WTC11 (cell line): Measurements from ENCODE around the gene CAST. TPM values are rescaled to one million over a fixed set of nuclear protein-coding genes. Genes with fewer than 3 reads are reported as not detected.

Experiments used
- ATAC-seq: fragments of 200-7000 bp; cut with Tn5 transposase; 2 replicates; pipeline ENCODE4 v1.10.0; 2021; ENCODE audit warnings: mild to moderate bottlenecking, moderate library complexity
- CTCF ChIA-PET: fragments of 300-600 bp; sonication (Branson Sonifier 250); formaldehyde crosslinking; loops from one replicate; lab custom pipeline; 2021; ENCODE audit warnings: antibody characterized with exemption; lab: Charles Lee
- POLR2A ChIA-PET: fragments of 350-600 bp; sonication (Branson Sonifier 250); formaldehyde crosslinking; loops from one replicate; lab custom pipeline; 2021; ENCODE audit warnings: antibody characterized with exemption; lab: Charles Lee
- DNase-seq: peaks from one replicate; pipeline ENCODE4 v3.0.0; 2021; ENCODE audit warnings: low spot score
- H3K27ac Mint-ChIP-seq: 2 replicates; pipeline ENCODE4 v1.8.0; 2021; ENCODE audit warnings: mixed read lengths
- H3K27me3 Mint-ChIP-seq: 2 replicates; pipeline ENCODE4 v1.8.0; 2021; ENCODE audit warnings: low read depth, mild to moderate bottlenecking, moderate library complexity, mixed read lengths
- H3K36me3 Mint-ChIP-seq: 2 replicates; pipeline ENCODE4 v1.8.0; 2021; ENCODE audit warnings: mixed read lengths
- H3K4me1 Mint-ChIP-seq: 2 replicates; pipeline ENCODE4 v1.8.0; 2022; ENCODE audit warnings: mixed read lengths
- H3K4me3 Mint-ChIP-seq: 2 replicates; pipeline ENCODE4 v1.8.0; 2021; ENCODE audit warnings: mild to moderate bottlenecking, moderate library complexity, mixed read lengths
- H3K9me3 Mint-ChIP-seq: 2 replicates; pipeline ENCODE4 v1.8.0; 2021; ENCODE audit warnings: mixed read lengths
- CREB1 ChIP-seq: sonication (generic); formaldehyde crosslinking; IDR thresholded peaks from 2 replicates; pipeline ENCODE4 v1.8.0; 2023; ENCODE audit warnings: mild to moderate bottlenecking, missing genetic modification reagents
- EMX1 ChIP-seq: fragments of 250-450 bp; sonication (Bioruptor Pico); IDR thresholded peaks from 2 replicates; pipeline ENCODE4 v1.8.0; 2021; ENCODE audit warnings: mild to moderate bottlenecking
- FOXJ3 ChIP-seq: sonication (generic); formaldehyde crosslinking; IDR thresholded peaks from 2 replicates; pipeline ENCODE4 v1.9.0; 2021; ENCODE audit warnings: missing genetic modification reagents, mild to moderate bottlenecking, borderline replicate concordance
- FOXP1 ChIP-seq: sonication (generic); formaldehyde crosslinking; IDR thresholded peaks from 2 replicates; pipeline ENCODE4 v1.8.0; 2022; ENCODE audit warnings: missing genetic modification reagents, mild to moderate bottlenecking, moderate library complexity, borderline replicate concordance
- JAZF1 ChIP-seq: fragments of 250-450 bp; sonication (Bioruptor Pico); IDR thresholded peaks from 2 replicates; pipeline ENCODE4 v1.9.0; 2021; ENCODE audit warnings: moderate library complexity, mild to moderate bottlenecking, inconsistent platforms
- JUN ChIP-seq: sonication (generic); formaldehyde crosslinking; IDR thresholded peaks from 2 replicates; pipeline ENCODE4 v1.8.0; 2023; ENCODE audit warnings: mild to moderate bottlenecking, missing genetic modification reagents
- NR3C1 ChIP-seq: sonication (generic); formaldehyde crosslinking; conservative IDR thresholded peaks from 2 replicates; pipeline ENCODE4 v1.8.1; 2023; ENCODE audit warnings: low read depth, mild to moderate bottlenecking, missing genetic modification reagents
- PRRX2 ChIP-seq: fragments of 250-450 bp; sonication (Bioruptor Pico); IDR thresholded peaks from 2 replicates; pipeline ENCODE4 v1.8.0; 2021; ENCODE audit warnings: mild to moderate bottlenecking
- RELA ChIP-seq: sonication (generic); formaldehyde crosslinking; IDR thresholded peaks from 2 replicates; pipeline ENCODE4 v1.8.1; 2022; ENCODE audit warnings: missing genetic modification reagents, mild to moderate bottlenecking, borderline replicate concordance
- SOX15 ChIP-seq: fragments of 250-450 bp; sonication (Bioruptor Pico); IDR thresholded peaks from 2 replicates; pipeline ENCODE4 v1.9.0; 2021; ENCODE audit warnings: mild to moderate bottlenecking
- TEAD1 ChIP-seq: sonication (generic); formaldehyde crosslinking; IDR thresholded peaks from 2 replicates; pipeline ENCODE4 v1.8.0; 2022; ENCODE audit warnings: mild to moderate bottlenecking, missing genetic modification reagents
- ZNF121 ChIP-seq: sonication (generic); formaldehyde crosslinking; IDR thresholded peaks from 2 replicates; pipeline ENCODE4 v1.8.0; 2023; ENCODE audit warnings: missing genetic modification reagents
- ZNF232 ChIP-seq: sonication (generic); formaldehyde crosslinking; IDR thresholded peaks from 2 replicates; pipeline ENCODE4 v1.8.0; 2022; ENCODE audit warnings: mild to moderate bottlenecking, missing genetic modification reagents
- ZNF512 ChIP-seq: sonication (generic); formaldehyde crosslinking; IDR thresholded peaks from 2 replicates; pipeline ENCODE4 v1.8.1; 2022; ENCODE audit warnings: missing genetic modification reagents, borderline replicate concordance
- total RNA-seq: library from RNA; stranded (reverse); gene quantifications from 3 replicates; pipeline ENCODE4 v1.2.3, GENCODE V29; 2021
- TF ChIP-seq, protein P1 (sequence below): fragments of 200-600 bp; IDR thresholded peaks from 2 replicates; pipeline ENCODE4 v1.8.0; 2022; ENCODE audit warnings: antibody characterized with exemption
- TF ChIP-seq, protein P2 (sequence below): fragments of 250-450 bp; sonication (Bioruptor Pico); IDR thresholded peaks from 2 replicates; pipeline ENCODE4 v1.9.0; 2021; ENCODE audit warnings: mild to moderate bottlenecking
- TF ChIP-seq, protein P3 (sequence below): fragments of 250-450 bp; sonication (Bioruptor Pico); IDR thresholded peaks from 2 replicates; pipeline ENCODE4 v1.9.0; 2021; ENCODE audit warnings: mild to moderate bottlenecking, borderline replicate concordance
- TF ChIP-seq, protein P4 (sequence below): sonication (generic); formaldehyde crosslinking; IDR thresholded peaks from 2 replicates; pipeline ENCODE4 v1.8.0; 2022; ENCODE audit warnings: missing genetic modification reagents
- TF ChIP-seq, protein P5 (sequence below): sonication (generic); formaldehyde crosslinking; IDR thresholded peaks from 2 replicates; pipeline ENCODE4 v1.8.0; 2023; ENCODE audit warnings: mild to moderate bottlenecking, missing genetic modification reagents
- TF ChIP-seq, protein P6 (sequence below): sonication (generic); formaldehyde crosslinking; IDR thresholded peaks from 2 replicates; pipeline ENCODE4 v1.8.1; 2023; ENCODE audit warnings: mild to moderate bottlenecking, missing genetic modification reagents

CAST gene
- total RNA-seq, 1 experiment from 2014 or later, result 40.0 TPM

DNA sequence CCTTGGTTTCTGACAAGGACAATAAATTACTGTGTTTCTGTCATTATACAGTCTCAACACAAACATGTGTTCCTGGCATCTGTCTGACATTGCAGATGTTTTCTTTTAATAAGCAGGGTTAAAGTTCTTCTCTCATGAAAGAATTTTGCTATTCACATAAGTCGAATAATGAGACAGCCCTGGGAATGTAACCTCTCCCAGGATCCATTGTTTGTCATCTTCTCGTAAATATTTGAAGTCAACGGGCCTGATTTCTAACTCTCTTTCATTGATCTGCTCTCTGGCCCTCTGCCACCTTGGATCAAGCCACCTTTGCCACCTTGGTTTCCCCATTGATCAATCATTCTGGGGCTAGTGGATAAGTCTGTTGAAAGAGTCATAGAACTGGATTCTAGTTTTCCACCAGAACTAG is 12.9 kb upstream of the CAST start:
- Mint-ChIP-seq H3K27ac (no peak overlapping the region), H3K27me3 (no peaks in the 10 kb centered on the region), H3K36me3 (no peaks in the 10 kb centered on the region), H3K9me3 (no peaks in the 10 kb centered on the region), H3K4me1 (peaks cover 18% of the 10 kb centered on the region), H3K4me3 (no peak overlapping the region)
- CTCF ChIA-PET, result no interaction called here
- POLR2A ChIA-PET, result interaction anchor here (0.6 kb wide), 1 partner anchor 418 kb away, joined by 4 read pairs; no protein-coding TSS in a partner anchor
- ATAC-seq (no peak), DNase-seq (no peak)
- TF ChIP-seq JAZF1 (CRISPR knock-in tag) (no peak), EMX1 (CRISPR knock-in tag) (no peak), JUN (CRISPR knock-in tag) (no peak), ZNF121 (CRISPR knock-in tag) (no peak), TEAD1 (no peak), FOXP1 (no peak), CREB1 (CRISPR knock-in tag) (no peak), FOXJ3 (CRISPR knock-in tag) (no peak), ZNF232 (CRISPR knock-in tag) (no peak), ZNF512 (no peak), RELA (no peak), SOX15 (CRISPR knock-in tag) (no peak), PRRX2 (no peak), NR3C1 (CRISPR knock-in tag) (no peak)
- TF ChIP-seq, protein P1, sequence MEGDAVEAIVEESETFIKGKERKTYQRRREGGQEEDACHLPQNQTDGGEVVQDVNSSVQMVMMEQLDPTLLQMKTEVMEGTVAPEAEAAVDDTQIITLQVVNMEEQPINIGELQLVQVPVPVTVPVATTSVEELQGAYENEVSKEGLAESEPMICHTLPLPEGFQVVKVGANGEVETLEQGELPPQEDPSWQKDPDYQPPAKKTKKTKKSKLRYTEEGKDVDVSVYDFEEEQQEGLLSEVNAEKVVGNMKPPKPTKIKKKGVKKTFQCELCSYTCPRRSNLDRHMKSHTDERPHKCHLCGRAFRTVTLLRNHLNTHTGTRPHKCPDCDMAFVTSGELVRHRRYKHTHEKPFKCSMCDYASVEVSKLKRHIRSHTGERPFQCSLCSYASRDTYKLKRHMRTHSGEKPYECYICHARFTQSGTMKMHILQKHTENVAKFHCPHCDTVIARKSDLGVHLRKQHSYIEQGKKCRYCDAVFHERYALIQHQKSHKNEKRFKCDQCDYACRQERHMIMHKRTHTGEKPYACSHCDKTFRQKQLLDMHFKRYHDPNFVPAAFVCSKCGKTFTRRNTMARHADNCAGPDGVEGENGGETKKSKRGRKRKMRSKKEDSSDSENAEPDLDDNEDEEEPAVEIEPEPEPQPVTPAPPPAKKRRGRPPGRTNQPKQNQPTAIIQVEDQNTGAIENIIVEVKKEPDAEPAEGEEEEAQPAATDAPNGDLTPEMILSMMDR, result no peak
- TF ChIP-seq, protein P2, sequence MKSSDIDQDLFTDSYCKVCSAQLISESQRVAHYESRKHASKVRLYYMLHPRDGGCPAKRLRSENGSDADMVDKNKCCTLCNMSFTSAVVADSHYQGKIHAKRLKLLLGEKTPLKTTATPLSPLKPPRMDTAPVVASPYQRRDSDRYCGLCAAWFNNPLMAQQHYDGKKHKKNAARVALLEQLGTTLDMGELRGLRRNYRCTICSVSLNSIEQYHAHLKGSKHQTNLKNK, result no peak
- TF ChIP-seq, protein P3, sequence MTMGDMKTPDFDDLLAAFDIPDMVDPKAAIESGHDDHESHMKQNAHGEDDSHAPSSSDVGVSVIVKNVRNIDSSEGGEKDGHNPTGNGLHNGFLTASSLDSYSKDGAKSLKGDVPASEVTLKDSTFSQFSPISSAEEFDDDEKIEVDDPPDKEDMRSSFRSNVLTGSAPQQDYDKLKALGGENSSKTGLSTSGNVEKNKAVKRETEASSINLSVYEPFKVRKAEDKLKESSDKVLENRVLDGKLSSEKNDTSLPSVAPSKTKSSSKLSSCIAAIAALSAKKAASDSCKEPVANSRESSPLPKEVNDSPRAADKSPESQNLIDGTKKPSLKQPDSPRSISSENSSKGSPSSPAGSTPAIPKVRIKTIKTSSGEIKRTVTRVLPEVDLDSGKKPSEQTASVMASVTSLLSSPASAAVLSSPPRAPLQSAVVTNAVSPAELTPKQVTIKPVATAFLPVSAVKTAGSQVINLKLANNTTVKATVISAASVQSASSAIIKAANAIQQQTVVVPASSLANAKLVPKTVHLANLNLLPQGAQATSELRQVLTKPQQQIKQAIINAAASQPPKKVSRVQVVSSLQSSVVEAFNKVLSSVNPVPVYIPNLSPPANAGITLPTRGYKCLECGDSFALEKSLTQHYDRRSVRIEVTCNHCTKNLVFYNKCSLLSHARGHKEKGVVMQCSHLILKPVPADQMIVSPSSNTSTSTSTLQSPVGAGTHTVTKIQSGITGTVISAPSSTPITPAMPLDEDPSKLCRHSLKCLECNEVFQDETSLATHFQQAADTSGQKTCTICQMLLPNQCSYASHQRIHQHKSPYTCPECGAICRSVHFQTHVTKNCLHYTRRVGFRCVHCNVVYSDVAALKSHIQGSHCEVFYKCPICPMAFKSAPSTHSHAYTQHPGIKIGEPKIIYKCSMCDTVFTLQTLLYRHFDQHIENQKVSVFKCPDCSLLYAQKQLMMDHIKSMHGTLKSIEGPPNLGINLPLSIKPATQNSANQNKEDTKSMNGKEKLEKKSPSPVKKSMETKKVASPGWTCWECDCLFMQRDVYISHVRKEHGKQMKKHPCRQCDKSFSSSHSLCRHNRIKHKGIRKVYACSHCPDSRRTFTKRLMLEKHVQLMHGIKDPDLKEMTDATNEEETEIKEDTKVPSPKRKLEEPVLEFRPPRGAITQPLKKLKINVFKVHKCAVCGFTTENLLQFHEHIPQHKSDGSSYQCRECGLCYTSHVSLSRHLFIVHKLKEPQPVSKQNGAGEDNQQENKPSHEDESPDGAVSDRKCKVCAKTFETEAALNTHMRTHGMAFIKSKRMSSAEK, result no peak
- TF ChIP-seq, protein P4, sequence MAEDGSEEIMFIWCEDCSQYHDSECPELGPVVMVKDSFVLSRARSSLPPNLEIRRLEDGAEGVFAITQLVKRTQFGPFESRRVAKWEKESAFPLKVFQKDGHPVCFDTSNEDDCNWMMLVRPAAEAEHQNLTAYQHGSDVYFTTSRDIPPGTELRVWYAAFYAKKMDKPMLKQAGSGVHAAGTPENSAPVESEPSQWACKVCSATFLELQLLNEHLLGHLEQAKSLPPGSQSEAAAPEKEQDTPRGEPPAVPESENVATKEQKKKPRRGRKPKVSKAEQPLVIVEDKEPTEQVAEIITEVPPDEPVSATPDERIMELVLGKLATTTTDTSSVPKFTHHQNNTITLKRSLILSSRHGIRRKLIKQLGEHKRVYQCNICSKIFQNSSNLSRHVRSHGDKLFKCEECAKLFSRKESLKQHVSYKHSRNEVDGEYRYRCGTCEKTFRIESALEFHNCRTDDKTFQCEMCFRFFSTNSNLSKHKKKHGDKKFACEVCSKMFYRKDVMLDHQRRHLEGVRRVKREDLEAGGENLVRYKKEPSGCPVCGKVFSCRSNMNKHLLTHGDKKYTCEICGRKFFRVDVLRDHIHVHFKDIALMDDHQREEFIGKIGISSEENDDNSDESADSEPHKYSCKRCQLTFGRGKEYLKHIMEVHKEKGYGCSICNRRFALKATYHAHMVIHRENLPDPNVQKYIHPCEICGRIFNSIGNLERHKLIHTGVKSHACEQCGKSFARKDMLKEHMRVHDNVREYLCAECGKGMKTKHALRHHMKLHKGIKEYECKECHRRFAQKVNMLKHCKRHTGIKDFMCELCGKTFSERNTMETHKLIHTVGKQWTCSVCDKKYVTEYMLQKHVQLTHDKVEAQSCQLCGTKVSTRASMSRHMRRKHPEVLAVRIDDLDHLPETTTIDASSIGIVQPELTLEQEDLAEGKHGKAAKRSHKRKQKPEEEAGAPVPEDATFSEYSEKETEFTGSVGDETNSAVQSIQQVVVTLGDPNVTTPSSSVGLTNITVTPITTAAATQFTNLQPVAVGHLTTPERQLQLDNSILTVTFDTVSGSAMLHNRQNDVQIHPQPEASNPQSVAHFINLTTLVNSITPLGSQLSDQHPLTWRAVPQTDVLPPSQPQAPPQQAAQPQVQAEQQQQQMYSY (CRISPR knock-in tag), result no peak
- TF ChIP-seq, protein P5, sequence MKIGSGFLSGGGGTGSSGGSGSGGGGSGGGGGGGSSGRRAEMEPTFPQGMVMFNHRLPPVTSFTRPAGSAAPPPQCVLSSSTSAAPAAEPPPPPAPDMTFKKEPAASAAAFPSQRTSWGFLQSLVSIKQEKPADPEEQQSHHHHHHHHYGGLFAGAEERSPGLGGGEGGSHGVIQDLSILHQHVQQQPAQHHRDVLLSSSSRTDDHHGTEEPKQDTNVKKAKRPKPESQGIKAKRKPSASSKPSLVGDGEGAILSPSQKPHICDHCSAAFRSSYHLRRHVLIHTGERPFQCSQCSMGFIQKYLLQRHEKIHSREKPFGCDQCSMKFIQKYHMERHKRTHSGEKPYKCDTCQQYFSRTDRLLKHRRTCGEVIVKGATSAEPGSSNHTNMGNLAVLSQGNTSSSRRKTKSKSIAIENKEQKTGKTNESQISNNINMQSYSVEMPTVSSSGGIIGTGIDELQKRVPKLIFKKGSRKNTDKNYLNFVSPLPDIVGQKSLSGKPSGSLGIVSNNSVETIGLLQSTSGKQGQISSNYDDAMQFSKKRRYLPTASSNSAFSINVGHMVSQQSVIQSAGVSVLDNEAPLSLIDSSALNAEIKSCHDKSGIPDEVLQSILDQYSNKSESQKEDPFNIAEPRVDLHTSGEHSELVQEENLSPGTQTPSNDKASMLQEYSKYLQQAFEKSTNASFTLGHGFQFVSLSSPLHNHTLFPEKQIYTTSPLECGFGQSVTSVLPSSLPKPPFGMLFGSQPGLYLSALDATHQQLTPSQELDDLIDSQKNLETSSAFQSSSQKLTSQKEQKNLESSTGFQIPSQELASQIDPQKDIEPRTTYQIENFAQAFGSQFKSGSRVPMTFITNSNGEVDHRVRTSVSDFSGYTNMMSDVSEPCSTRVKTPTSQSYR (CRISPR knock-in tag), result no peak
- TF ChIP-seq, protein P6, sequence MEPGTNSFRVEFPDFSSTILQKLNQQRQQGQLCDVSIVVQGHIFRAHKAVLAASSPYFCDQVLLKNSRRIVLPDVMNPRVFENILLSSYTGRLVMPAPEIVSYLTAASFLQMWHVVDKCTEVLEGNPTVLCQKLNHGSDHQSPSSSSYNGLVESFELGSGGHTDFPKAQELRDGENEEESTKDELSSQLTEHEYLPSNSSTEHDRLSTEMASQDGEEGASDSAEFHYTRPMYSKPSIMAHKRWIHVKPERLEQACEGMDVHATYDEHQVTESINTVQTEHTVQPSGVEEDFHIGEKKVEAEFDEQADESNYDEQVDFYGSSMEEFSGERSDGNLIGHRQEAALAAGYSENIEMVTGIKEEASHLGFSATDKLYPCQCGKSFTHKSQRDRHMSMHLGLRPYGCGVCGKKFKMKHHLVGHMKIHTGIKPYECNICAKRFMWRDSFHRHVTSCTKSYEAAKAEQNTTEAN (CRISPR knock-in tag), result no peak
